ENCODE results near the gene KRTAP20-4. TPM values are rescaled to one million over a fixed set of nuclear protein-coding genes. Genes with fewer than 3 reads are reported as not detected.

The KRTAP20-4 gene
- total RNA-seq, 4 donors from 2014 or later: not detected

GRCh38 chr21:30616125-30616524 lies 4.3 kb upstream of the KRTAP20-4 start, which contains the start of gene KRTAP20-1:
Gene KRTAP20-1 (plus strand): TSS chr21:30616425. CDS start chr21:30616455, 30 bp downstream.
- in situ Hi-C loops (cut with MboI; ENCODE audit: low pct_ligation_motif_present in 1 of 4, low pct_unique_long_range_greater_than_20kb in 1 of 4, low sequenced_read_pairs in 3 of 4) (no loop called here), intact Hi-C loops (cut with DNase I; ENCODE audit: low total_unique reads) (no loop called here)
- no peak for DNase-seq
- Histone ChIP-seq H3K27me3 (no peaks in the 10 kb centered on the region), H3K4me1 (no peaks in the 10 kb centered on the region), H3K27ac (no peak within 1 kb of the TSS), H3K4me3 (no peak within 1 kb of the TSS), H3K36me3 (no peaks in the 10 kb centered on the region), H3K9me3 (no peaks in the 10 kb centered on the region)
- no peak for TF ChIP-seq POLR2A (IDR thresholded peaks at IDR 0.05)
- TF ChIP-seq POLR2AphosphoS5 (IDR thresholded peaks at IDR 0.05): no peak
- TF ChIP-seq EP300 (IDR thresholded peaks at IDR 0.05; ENCODE audit: low read depth): no peak
- TF ChIP-seq CTCF (IDR thresholded peaks at IDR 0.05): no peak
- 87 to 96% methylated on average over 2 of the region's 2 CpGs for WGBS, 2 donors (ENCODE audit: low coverage in 1 of 2)

GRCh38 chr21:30620080-30620479 lies 347 bp upstream of the KRTAP20-4 start:
- Histone ChIP-seq H3K4me1 (no peaks in the 10 kb centered on the region), H3K27ac (no peak overlapping the region), H3K36me3 (no peaks in the 10 kb centered on the region), H3K9me3 (peaks cover 0 to under 1% of the 10 kb centered on the region in 2 donors), H3K27me3 (no peaks in the 10 kb centered on the region), H3K4me3 (no peak overlapping the region)
- intact Hi-C loops (cut with DNase I; ENCODE audit: low total_unique reads): no loop called here
- TF ChIP-seq EP300 (IDR thresholded peaks at IDR 0.05; ENCODE audit: low read depth): no peak
- no peak for TF ChIP-seq POLR2AphosphoS5 (IDR thresholded peaks at IDR 0.05)
- in situ Hi-C loops (cut with MboI; ENCODE audit: low pct_ligation_motif_present in 1 of 4, low pct_unique_long_range_greater_than_20kb in 1 of 4, low sequenced_read_pairs in 3 of 4): no loop called here
- DNase-seq: no peak

DNA sequence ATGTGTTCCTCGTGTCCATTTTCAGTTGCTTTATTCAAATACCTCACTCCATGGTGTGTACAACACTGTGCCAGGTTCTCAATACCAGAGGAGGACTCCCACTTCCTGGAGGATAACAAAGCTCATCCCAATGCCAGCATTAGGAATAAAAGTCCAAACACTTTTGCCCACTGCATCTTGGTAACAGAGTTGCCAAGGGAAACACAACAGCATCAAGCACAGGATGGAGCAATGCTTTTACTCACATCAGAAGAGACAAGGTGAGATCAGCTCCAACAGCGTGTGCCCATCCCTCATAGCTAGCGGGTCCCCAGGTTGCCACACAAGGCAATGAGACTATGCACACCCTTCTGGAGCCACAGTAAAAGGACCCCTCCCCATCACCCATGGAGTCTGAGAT lies 2.9 kb downstream of the KRTAP20-4 start:
- WGBS, 2 donors (ENCODE audit: low coverage in 1 of 2): 80 to 94% methylated on average over 1 to 3 of the region's 3 CpGs
- TF ChIP-seq POLR2A (IDR thresholded peaks at IDR 0.05) (no peak), POLR2AphosphoS5 (IDR thresholded peaks at IDR 0.05) (no peak), CTCF (IDR thresholded peaks at IDR 0.05) (no peak), EP300 (IDR thresholded peaks at IDR 0.05; ENCODE audit: low read depth) (no peak)
- Histone ChIP-seq H3K4me1 (no peaks in the 10 kb centered on the region), H3K4me3 (no peak overlapping the region), H3K9me3 (peaks cover 0 to 9% of the 10 kb centered on the region in 2 donors), H3K27ac (no peak overlapping the region), H3K27me3 (no peaks in the 10 kb centered on the region), H3K36me3 (no peaks in the 10 kb centered on the region)
- intact Hi-C loops (cut with DNase I; ENCODE audit: low total_unique reads) (no loop called here), in situ Hi-C loops (cut with MboI; ENCODE audit: low pct_ligation_motif_present in 1 of 4, low pct_unique_long_range_greater_than_20kb in 1 of 4, low sequenced_read_pairs in 3 of 4) (no loop called here)
- DNase-seq: no peak

DNA sequence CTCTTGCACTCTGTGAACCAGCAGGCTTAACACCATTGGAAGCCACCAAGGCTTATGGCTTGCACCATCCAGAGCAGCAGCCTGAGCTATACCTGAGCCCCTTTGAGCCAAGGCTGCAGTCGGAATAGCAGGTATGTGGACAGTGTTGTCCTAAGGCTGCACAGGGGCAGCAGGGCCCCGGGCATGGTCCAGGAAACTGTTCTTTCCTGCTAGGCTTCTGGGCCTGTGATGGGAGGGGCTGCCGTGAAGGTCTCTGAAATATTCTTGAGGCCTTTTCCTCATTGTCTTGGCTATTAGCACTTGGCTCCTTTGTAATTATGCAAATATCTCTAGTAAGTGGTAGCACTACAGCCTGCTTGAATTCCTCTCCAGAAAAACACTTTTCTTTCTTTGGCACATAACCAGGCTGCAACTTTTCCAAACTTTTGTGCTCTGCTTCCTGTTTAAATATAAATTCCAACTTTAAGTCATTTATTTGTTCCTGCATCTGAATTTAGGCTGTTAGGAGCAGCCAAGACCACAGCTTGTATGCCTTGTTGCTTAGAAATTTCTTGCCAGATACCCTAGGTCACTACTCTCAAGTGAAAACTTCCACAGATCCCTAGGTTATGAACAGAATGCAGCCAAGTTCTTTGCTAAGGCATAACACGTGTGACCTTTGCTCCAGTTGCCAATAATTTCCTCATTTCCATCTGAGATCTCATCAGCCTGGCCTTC lies 5.2 kb downstream of the KRTAP20-4 start:
- DNase-seq: no peak
- Histone ChIP-seq H3K27me3 (no peaks in the 10 kb centered on the region), H3K36me3 (no peaks in the 10 kb centered on the region), H3K4me1 (no peaks in the 10 kb centered on the region), H3K27ac (no peak overlapping the region), H3K4me3 (no peak overlapping the region), H3K9me3 (peaks cover 0 to 9% of the 10 kb centered on the region in 2 donors)
- intact Hi-C loops (cut with DNase I; ENCODE audit: low total_unique reads): no loop called here
- no peak for TF ChIP-seq EP300 (IDR thresholded peaks at IDR 0.05; ENCODE audit: low read depth)
- TF ChIP-seq CTCF (IDR thresholded peaks at IDR 0.05): no peak
- TF ChIP-seq POLR2A (IDR thresholded peaks at IDR 0.05): no peak
- TF ChIP-seq POLR2AphosphoS5 (IDR thresholded peaks at IDR 0.05): no peak
- 20 to 81% methylated on average over 1 to 4 of the region's 4 CpGs for WGBS, 2 donors (ENCODE audit: low coverage in 1 of 2)
- in situ Hi-C loops (cut with MboI; ENCODE audit: low pct_ligation_motif_present in 1 of 4, low pct_unique_long_range_greater_than_20kb in 1 of 4, low sequenced_read_pairs in 3 of 4): no loop called here

GRCh38 chr21:30628109-30628508 lies 7.7 kb downstream of the KRTAP20-4 start:
- intact Hi-C loops (cut with DNase I; ENCODE audit: low total_unique reads) (no loop called here), in situ Hi-C loops (cut with MboI; ENCODE audit: low pct_ligation_motif_present in 1 of 4, low pct_unique_long_range_greater_than_20kb in 1 of 4, low sequenced_read_pairs in 3 of 4) (no loop called here)
- no peak for DNase-seq
- H3K4me3 ChIP-seq: no peak overlapping the region
- H3K9me3 ChIP-seq: peaks cover 0 to 9% of the 10 kb centered on the region in 2 donors
- no peaks in the 10 kb centered on the region for H3K36me3 ChIP-seq
- WGBS, 2 donors (ENCODE audit: low coverage in 1 of 2): 75 to 83% methylated on average over 4 of the region's 4 CpGs
- TF ChIP-seq CTCF (IDR thresholded peaks at IDR 0.05): no peak
- no peak for TF ChIP-seq POLR2A (IDR thresholded peaks at IDR 0.05)
- no peak for TF ChIP-seq EP300 (IDR thresholded peaks at IDR 0.05; ENCODE audit: low read depth)
- no peak for TF ChIP-seq POLR2AphosphoS5 (IDR thresholded peaks at IDR 0.05)
- no peaks in the 10 kb centered on the region for H3K27me3 ChIP-seq
- H3K4me1 ChIP-seq: no peaks in the 10 kb centered on the region
- H3K27ac ChIP-seq: no peak overlapping the region

Data from transverse colon (tissue), 4 donors.